Astrocyte of the cerebellum (primary cell): ENCODE measurements around the gene ABCC5.
"Not testable (repeated sequence)": the region's sequence is repeated elsewhere in the genome, so short reads cannot be mapped to it uniquely, and the experiment has no call there.

ENCODE experiments used
- DNase-seq: peaks from one replicate; pipeline ENCODE4 v3.0.0-alpha.2; 2011; ENCODE audit warnings: low read depth
- H3K4me3 ChIP-seq: 2 replicates; pipeline ENCODE4 v1.5.1; 2011; ENCODE audit warnings: mild to moderate bottlenecking, low read depth, low read length, moderate library complexity
- in situ Hi-C: cut with HindIII; loops from 2 replicates; pipeline ENCODE4 v1.10.0; 2017; ENCODE audit warnings: low sequenced_read_pairs
- TF ChIP-seq, protein P1 (sequence below): IDR thresholded peaks from 2 replicates; pipeline ENCODE4 v1.5.1; 2012; ENCODE audit warnings: low read length, low read depth, moderate library complexity, mild to moderate bottlenecking; ENCODE audit errors: missing control alignments

ABCC5 gene

DNA sequence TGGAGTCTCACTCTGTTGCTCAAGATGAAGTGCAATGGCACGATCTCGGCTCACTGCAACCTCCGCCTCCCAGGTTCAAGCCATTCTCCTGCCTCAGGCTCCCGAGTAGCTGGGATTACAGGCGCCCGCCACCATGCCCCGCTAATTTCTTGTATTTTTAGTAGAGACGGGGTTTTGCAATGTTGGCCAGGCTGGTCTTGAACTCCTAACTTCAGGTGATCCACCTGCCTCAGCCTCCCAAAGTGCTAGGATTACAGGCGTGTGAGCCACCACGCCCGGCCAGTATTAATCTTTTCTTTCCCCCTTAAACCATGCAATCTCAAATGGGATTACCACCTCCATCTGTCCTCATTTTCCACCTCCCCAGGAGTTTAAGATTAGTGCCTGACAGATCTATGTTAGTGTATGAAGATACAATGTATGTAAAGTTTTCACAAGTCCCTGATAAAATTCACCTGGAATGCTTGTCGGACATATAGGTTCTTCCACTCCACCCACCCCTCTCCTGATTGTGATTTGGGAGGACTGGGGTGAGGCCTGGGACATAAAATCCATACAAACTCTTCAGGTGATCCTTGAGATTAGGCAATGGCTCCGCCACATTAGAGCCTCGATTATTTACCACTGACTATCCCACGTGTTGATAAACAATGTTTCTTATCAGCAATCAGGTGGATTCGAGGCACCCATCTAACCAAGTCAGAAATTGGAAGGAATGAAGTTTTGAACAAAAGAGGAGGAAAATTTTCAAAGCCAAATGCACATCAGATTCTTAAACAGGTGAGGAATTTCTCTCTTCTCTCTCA, 134.2 kb downstream of the ABCC5 start:
- in situ Hi-C loops = loop anchor here (25.0 kb wide), 1 partner anchor 354 kb away; the partner anchor contains the start of genes ALG3, EEF1AKMT4 and VWA5B2
- DNase-seq = no peak
- TF ChIP-seq, protein P1, sequence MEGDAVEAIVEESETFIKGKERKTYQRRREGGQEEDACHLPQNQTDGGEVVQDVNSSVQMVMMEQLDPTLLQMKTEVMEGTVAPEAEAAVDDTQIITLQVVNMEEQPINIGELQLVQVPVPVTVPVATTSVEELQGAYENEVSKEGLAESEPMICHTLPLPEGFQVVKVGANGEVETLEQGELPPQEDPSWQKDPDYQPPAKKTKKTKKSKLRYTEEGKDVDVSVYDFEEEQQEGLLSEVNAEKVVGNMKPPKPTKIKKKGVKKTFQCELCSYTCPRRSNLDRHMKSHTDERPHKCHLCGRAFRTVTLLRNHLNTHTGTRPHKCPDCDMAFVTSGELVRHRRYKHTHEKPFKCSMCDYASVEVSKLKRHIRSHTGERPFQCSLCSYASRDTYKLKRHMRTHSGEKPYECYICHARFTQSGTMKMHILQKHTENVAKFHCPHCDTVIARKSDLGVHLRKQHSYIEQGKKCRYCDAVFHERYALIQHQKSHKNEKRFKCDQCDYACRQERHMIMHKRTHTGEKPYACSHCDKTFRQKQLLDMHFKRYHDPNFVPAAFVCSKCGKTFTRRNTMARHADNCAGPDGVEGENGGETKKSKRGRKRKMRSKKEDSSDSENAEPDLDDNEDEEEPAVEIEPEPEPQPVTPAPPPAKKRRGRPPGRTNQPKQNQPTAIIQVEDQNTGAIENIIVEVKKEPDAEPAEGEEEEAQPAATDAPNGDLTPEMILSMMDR = no peak
- peak overlapping the region; percentile 78 for H3K4me3 ChIP-seq

DNA sequence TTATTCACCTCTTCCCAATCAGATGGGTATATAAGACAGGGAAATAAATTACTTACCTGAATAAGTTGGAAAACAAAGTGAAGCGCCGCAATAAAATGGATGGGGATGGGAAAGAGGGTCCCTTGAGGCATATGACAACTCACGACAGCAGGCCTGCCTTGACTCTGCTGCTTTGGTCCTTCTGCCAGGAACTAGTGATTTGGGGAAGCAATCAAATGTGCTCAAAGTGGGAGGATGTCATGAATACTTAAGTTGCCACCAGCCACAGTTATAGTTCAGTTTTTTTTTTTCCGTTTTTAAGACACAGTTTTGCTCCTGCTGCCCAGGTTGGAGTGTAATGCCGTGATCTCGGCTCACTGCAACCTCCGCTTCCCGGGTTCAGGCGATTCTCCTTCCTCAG, 137.6 kb downstream of the ABCC5 start:
- H3K4me3 ChIP-seq = no peak overlapping the region
- in situ Hi-C loops = loop anchor here (25.0 kb wide), 1 partner anchor 357 kb away; the partner anchor contains the start of genes ALG3, EEF1AKMT4 and VWA5B2
- TF ChIP-seq, protein P1 = no peak
- no peak for DNase-seq

DNA sequence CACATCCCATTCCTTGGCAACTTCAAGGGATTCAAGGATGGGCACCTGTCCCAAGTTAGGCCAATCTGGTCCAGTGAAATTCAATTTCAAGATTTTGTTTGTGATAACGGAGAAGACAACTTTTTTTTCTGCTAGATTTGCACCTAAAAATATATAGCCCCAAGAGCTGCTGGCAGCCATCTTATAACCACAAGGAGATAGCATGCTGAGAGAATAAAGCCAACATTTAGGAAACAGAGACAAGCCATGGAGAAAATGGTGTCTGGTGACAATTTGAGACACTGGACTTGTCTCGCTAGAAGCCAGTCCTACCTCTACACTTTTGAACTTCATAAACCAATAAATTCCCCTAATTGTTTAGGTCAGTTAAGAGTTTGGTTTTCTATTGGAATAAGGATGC, 138.4 kb downstream of the ABCC5 start:
- TF ChIP-seq, protein P1 = no peak
- no peak overlapping the region for H3K4me3 ChIP-seq
- in situ Hi-C loops = loop anchor here (25.0 kb wide), 1 partner anchor 358 kb away; the partner anchor contains the start of genes ALG3, EEF1AKMT4 and VWA5B2
- no peak for DNase-seq

DNA sequence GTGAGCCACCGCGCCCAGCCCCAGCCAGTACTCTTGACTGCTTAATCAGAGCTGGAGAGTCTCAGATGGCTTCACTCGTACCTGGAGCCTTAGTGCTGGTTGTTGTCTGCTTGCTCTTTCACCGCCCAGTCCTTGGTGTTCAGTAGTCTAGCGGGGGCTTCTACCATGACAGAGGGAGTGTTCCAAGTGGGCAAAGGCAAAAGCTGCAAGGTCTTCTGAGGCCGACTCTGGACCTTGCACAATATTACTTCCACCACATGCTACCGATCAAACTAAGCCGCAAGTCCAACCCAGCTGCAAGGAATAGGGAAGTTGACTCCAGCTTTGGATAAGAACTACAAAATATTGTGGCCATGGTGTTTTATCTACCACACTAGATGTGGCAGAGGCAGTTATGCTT, 139.6 kb downstream of the ABCC5 start:
- TF ChIP-seq, protein P1 = no peak
- DNase-seq = no peak
- in situ Hi-C loops = loop anchor here (25.0 kb wide), 1 partner anchor 359 kb away; the partner anchor contains the start of genes ALG3, EEF1AKMT4 and VWA5B2
- H3K4me3 ChIP-seq = no peak overlapping the region

DNA sequence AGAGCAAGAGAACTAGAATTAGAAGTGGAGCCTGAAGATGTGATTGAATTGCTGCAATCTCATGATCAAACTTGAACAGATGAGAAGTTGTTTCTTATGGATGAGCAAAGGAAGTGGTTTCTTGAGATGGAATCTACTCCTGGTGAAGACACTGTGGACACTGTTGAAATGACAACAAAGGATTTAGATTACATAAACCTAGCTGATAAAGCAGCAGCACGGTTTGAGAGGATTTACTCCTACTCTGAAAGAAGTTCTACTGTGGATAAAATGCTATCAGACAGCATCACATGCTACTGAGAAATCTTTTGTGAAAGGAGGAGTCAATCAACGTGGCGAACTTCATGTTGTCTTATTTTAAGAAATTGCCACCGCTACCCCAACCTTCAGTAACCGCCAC, 140.5 kb downstream of the ABCC5 start:
- DNase-seq, H3K4me3 ChIP-seq: not testable (repeated sequence)
- in situ Hi-C loops = loop anchor here (25.0 kb wide), 1 partner anchor 360 kb away; the partner anchor contains the start of genes ALG3, EEF1AKMT4 and VWA5B2

DNA sequence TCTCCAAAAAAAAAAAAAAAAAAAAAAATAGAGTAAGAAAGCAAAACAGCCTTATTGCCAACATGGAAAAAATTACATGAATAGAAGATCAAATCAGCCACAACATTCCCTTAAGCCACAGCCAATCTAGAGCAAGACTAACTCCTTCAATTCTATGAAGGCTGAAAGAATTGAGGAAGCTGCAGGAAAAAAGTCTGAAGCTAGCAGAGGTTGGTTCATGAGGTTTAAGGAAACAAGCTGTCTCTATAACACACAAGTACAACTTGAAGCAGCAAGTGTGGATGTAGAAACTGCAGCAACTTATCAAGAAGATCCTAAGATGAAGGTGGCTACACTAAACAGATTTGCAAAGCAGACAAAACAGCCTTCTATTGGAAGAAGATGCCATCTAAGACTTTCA, 142.3 kb downstream of the ABCC5 start:
- DNase-seq = no peak
- no peak overlapping the region for H3K4me3 ChIP-seq
- TF ChIP-seq, protein P1 = no peak
- in situ Hi-C loops = loop anchor here (25.0 kb wide), 1 partner anchor 362 kb away; the partner anchor contains the start of genes ALG3, EEF1AKMT4 and VWA5B2

DNA sequence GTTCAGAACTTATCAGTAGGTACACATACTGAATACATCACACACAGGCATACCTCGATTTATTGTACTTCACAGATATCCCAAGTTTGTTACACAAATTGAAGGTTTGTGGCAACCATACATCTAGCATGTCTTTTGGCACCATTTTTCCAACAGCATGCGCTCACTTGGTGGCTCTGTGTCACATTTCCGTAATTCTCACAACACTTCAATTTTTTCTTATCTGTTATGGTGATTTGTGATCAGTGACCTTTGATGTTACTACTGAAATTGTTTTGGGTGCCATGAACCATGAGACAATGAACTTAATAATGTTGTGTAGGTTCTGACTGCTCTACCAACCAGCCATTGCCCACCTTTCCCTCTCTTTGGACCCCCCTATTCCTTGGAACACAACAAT, 143.8 kb downstream of the ABCC5 start:
- in situ Hi-C loops = no loop called here
- no peak overlapping the region for H3K4me3 ChIP-seq
- TF ChIP-seq, protein P1 = no peak
- no peak for DNase-seq
